ENCODE measurements around the gene CDYL. TPM values are rescaled to one million over a fixed set of nuclear protein-coding genes. Genes with fewer than 3 reads are reported as not detected.

The CDYL gene
- total and polyA plus RNA-seq, 9 donors: 9.9 to 71.3 (median 45.1) TPM

DNA sequence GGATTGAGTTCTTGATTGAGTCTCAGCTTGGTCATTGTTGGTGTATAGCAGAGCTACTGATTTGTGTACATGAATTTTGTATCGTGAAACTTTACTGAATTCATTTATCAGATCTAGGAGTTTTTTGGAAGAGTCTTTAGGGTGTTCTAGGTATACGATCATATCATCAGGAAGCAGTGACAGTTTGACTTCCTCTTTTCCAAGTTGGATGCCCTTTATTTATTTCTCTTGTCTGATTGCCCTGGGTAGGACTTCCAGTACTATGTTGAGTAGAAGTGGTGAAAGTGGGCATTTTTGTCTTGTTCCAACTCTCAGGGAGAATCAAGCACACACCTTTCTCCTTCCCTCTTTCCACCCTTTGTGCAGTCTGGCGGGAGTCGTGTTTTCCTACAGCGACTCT is 201.3 kb downstream of the CDYL start:
- DNase-seq: no peak
- 73 to 83% (median 77%) methylated on average over 5 of the region's 5 CpGs for WGBS, 3 donors

GRCh38 chr6:4979426-4979825 is 203.2 kb downstream of the CDYL start:
- TF ChIP-seq EP300 (IDR thresholded peaks at IDR 0.05) (no peak), POLR2A (IDR thresholded peaks at IDR 0.05) (no peak)
- TF ChIP-seq, protein P1, sequence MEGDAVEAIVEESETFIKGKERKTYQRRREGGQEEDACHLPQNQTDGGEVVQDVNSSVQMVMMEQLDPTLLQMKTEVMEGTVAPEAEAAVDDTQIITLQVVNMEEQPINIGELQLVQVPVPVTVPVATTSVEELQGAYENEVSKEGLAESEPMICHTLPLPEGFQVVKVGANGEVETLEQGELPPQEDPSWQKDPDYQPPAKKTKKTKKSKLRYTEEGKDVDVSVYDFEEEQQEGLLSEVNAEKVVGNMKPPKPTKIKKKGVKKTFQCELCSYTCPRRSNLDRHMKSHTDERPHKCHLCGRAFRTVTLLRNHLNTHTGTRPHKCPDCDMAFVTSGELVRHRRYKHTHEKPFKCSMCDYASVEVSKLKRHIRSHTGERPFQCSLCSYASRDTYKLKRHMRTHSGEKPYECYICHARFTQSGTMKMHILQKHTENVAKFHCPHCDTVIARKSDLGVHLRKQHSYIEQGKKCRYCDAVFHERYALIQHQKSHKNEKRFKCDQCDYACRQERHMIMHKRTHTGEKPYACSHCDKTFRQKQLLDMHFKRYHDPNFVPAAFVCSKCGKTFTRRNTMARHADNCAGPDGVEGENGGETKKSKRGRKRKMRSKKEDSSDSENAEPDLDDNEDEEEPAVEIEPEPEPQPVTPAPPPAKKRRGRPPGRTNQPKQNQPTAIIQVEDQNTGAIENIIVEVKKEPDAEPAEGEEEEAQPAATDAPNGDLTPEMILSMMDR (IDR thresholded peaks at IDR 0.05): no peak
- intact Hi-C loops (cut with DNase I): loop anchor here in 1 of 4 donors (2.0 kb wide), 1 partner anchor 43 kb away; no protein-coding TSS in a partner anchor
- Histone ChIP-seq H3K27me3 (no peaks in the 10 kb centered on the region), H3K4me3 (no peak overlapping the region), H3K9me3 (no peaks in the 10 kb centered on the region), H3K36me3 (no peaks in the 10 kb centered on the region), H3K27ac (no peak overlapping the region), H3K4me1 (ENCODE audit: insufficient read depth) (no peaks in the 10 kb centered on the region)
- 65 to 83% (median 66%) methylated on average over 3 of the region's 3 CpGs for WGBS, 3 donors
- no peak for DNase-seq

More for the DNA sequence above, 201.3 kb downstream of the CDYL start:
- Histone ChIP-seq H3K4me3 (no peak overlapping the region), H3K4me1 (ENCODE audit: insufficient read depth) (peaks cover 2% of the 10 kb centered on the region), H3K27ac (no peak overlapping the region), H3K9me3 (no peaks in the 10 kb centered on the region), H3K27me3 (no peaks in the 10 kb centered on the region), H3K36me3 (no peaks in the 10 kb centered on the region)
- intact Hi-C loops (cut with DNase I): no loop called here
- TF ChIP-seq, protein P1 (IDR thresholded peaks at IDR 0.05): no peak
- no peak for TF ChIP-seq POLR2A (IDR thresholded peaks at IDR 0.05)
- no peak for TF ChIP-seq EP300 (IDR thresholded peaks at IDR 0.05)

DNA sequence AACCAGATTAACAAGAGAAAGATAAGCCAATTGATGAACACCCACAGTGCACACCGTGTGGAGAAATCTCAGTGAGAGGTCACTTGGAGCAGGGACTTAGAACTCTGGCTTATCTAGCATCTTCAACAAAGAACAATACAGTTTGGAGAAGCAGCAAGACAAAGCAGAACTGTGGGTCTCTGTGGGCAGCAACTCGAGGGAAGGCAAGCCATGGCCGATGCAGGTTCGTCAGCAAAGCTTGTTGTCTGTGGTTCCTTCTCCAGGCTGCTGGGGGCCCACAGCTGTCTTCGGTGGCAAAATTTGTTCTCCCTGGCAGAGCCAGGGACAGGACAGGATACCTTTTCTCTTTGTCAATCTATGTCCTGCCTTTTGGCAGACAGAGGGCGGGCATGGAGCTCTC is 205.6 kb downstream of the CDYL start:
- H3K27ac ChIP-seq: no peak overlapping the region

GRCh38 chr6:4983322-4983721 is 207.1 kb downstream of the CDYL start:
- Histone ChIP-seq H3K36me3 (no peaks in the 10 kb centered on the region), H3K27ac (no peak overlapping the region), H3K27me3 (no peaks in the 10 kb centered on the region), H3K4me1 (ENCODE audit: insufficient read depth) (no peaks in the 10 kb centered on the region), H3K9me3 (no peaks in the 10 kb centered on the region), H3K4me3 (no peak overlapping the region)
- no peak for DNase-seq
- TF ChIP-seq, protein P1 (IDR thresholded peaks at IDR 0.05): no peak
- TF ChIP-seq POLR2A (IDR thresholded peaks at IDR 0.05) (no peak), EP300 (IDR thresholded peaks at IDR 0.05) (no peak)
- intact Hi-C loops (cut with DNase I): no loop called here
- 75 to 85% (median 77%) methylated on average over 6 of the region's 6 CpGs for WGBS, 3 donors

More for the DNA sequence above, 205.6 kb downstream of the CDYL start:
- Histone ChIP-seq H3K4me3 (no peak overlapping the region), H3K36me3 (no peaks in the 10 kb centered on the region), H3K9me3 (no peaks in the 10 kb centered on the region), H3K27me3 (no peaks in the 10 kb centered on the region), H3K4me1 (ENCODE audit: insufficient read depth) (no peaks in the 10 kb centered on the region)
- 65 to 72% (median 69%) methylated on average over 6 of the region's 6 CpGs for WGBS, 3 donors
- intact Hi-C loops (cut with DNase I): no loop called here
- TF ChIP-seq, protein P1 (IDR thresholded peaks at IDR 0.05): no peak
- TF ChIP-seq POLR2A (IDR thresholded peaks at IDR 0.05): no peak
- no peak for TF ChIP-seq EP300 (IDR thresholded peaks at IDR 0.05)
- DNase-seq: no peak

Measured in ovary (tissue), 9 donors.